ENCODE results near the gene CPD.

CPD gene

GRCh38 chr17:30354701-30355100 lies 24.0 kb upstream of the CPD start:
- ATAC-seq = no peak

GRCh38 chr17:30357476-30357875 lies 21.3 kb upstream of the CPD start:
- ATAC-seq = no peak

GRCh38 chr17:30358055-30358760 lies 20.5 kb upstream of the CPD start:
- no peak for ATAC-seq

GRCh38 chr17:30360086-30360808 lies 18.5 kb upstream of the CPD start:
- ATAC-seq = no peak

GRCh38 chr17:30361766-30362279 lies 16.9 kb upstream of the CPD start:
- no peak for ATAC-seq

GRCh38 chr17:30363715-30364202 lies 15.0 kb upstream of the CPD start:
- ATAC-seq = peak; percentile 93 to 94

GRCh38 chr17:30366536-30366935 lies 12.2 kb upstream of the CPD start:
- no peak for ATAC-seq

- no peak for ATAC-seq
Measured at GRCh38 chr17:30368912-30369720, 9.6 kb upstream of the CPD start.

GRCh38 chr17:30369995-30370394 lies 8.7 kb upstream of the CPD start:
- peak in 1 of 2 donors; percentile 25 for ATAC-seq

- ATAC-seq = peak; percentile 96
Measured at GRCh38 chr17:30372755-30373154, 6.0 kb upstream of the CPD start.

GRCh38 chr17:30375661-30376060 lies 3.1 kb upstream of the CPD start:
- ATAC-seq = no peak

- ATAC-seq = no peak
Measured at GRCh38 chr17:30376621-30377452, 1.9 kb upstream of the CPD start.

GRCh38 chr17:30377574-30378240 lies 1.0 kb upstream of the CPD start:
- ATAC-seq = no peak

- ATAC-seq = peak; percentile 14 to 25
Measured at GRCh38 chr17:30378241-30378824, 394 bp upstream of the CPD start.

GRCh38 chr17:30379303-30379902 lies 676 bp downstream of the CPD start:
- peak; percentile 4 to 5 for ATAC-seq

- ATAC-seq = peak; percentile 23 to 24
Measured at GRCh38 chr17:30379903-30380381, 1.2 kb downstream of the CPD start.

GRCh38 chr17:30380643-30381339 lies 2.1 kb downstream of the CPD start:
- no peak for ATAC-seq

- ATAC-seq = peak in 1 of 2 donors; percentile 11
Measured at GRCh38 chr17:30381340-30381659, 2.6 kb downstream of the CPD start.

- ATAC-seq = no peak
Measured at GRCh38 chr17:30382345-30382744, 3.6 kb downstream of the CPD start.

Data from activated CD4-positive, CD25-positive, alpha-beta regulatory T cell treated with anti-CD3 and anti-CD28 coated beads, Interleukin-2, amount 50 U/mL, for 24 hours (primary cell).